ENCODE measurements around the gene TBCCD1.
"Not testable (repeated sequence)": the region's sequence is repeated elsewhere in the genome, so short reads cannot be mapped to it uniquely, and the experiment has no call there.

Gene TBCCD1

GRCh38 chr3:186598108-186598784 lies 31.1 kb upstream of the TBCCD1 start:
- no peak overlapping the region for H3K4me3 ChIP-seq (ENCODE audit: low read depth, low read length)

DNA sequence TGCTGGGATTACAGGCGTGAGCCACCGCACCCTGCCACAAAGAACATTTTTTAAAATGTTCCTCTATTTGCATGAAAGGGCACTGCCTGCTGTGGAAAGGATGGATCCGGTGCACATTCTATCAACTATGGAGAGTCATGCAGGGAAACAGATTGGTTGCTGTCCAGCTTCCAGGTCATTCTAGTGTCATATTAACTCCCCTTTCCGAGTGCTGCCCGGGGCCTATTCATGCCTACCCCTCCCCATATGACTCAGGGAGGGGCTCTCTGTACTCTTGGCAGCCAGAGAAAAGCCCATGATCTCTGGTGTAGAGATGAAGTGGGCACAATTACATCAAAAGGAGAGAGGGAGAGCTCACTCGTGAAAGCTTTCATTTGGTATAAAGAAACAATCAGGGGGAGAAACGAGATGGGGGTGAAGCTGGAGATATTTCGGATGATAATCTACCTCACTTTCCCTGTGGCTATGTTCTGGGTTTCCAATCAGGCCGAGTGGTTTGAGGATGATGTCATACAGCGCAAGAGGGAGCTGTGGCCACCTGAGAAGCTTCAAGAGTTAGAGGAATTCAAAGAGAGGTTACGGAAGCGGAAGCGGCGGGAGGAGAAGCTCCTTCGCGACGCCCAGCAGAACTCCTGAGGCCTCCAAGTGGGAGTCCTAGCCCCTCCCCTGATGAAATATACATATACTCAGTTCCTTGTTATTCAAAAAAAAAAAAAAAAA lies 29.6 kb upstream of the TBCCD1 start:
- H3K4me3 ChIP-seq (ENCODE audit: low read depth, low read length): no peak overlapping the region

- H3K4me3 ChIP-seq (ENCODE audit: low read depth, low read length): no peak overlapping the region
Measured at GRCh38 chr3:186594591-186595113, 27.5 kb upstream of the TBCCD1 start.

GRCh38 chr3:186593862-186594261 lies 26.7 kb upstream of the TBCCD1 start:
- H3K4me3 ChIP-seq (ENCODE audit: low read depth, low read length): no peak overlapping the region

DNA sequence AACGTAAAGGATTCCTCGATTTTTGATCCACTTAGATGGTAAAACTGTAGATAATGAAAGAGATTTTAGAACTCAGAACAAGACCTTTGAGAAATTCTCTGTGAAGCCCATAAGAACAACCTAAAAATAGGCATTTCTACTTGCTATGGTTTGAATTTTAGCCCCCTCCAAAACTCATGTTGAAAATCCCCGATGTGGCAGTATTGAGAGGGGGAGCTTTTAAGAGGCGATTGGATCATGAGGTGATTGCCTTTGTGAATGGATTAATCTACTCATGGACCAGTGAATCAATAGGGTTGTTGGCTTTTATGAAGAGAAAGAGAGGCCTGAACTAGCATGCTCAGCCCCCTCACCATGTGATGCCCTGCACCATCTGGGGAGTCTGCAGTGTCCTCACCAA lies 25.5 kb upstream of the TBCCD1 start:
- H3K4me3 ChIP-seq (ENCODE audit: low read depth, low read length): no peak overlapping the region

- no peak overlapping the region for H3K4me3 ChIP-seq (ENCODE audit: low read depth, low read length)
Measured at GRCh38 chr3:186590580-186591295, 23.6 kb upstream of the TBCCD1 start.

DNA sequence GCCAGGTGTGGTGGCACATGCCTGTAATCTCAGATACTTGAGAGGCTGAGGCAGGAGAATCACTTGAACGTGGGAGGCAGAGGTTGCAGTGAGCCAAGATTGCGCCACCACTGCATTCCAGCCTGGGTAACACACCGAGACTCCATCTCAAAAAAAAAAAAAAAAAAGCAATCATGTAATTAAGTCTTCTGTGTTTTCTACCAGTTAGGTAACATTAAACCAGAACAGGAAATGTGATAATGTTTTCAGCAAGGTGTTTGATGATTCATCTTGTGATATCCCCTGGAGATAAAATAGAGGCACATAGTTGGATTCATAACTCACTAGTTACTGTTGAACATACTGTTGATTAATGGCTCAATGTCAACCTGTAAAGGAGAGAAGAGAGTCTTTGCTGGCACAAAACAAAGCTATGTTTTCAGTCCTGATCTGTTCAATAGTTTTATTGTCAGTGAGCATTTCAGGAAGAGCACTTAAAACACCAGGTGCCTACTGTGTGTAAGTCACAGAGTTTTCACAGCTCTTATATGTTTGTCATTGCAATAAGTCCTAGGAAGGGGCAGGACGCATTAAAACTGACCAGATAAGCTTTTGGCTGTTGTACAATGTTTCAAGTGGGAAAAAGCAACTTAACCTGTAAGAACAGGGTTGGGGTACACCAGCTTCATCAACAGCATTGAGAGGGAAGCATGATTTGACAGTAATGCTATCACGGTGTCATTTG lies 22.9 kb upstream of the TBCCD1 start:
- H3K4me3 ChIP-seq (ENCODE audit: low read depth, low read length): no peak overlapping the region

GRCh38 chr3:186589121-186589520 lies 22.0 kb upstream of the TBCCD1 start:
- no peak overlapping the region for H3K4me3 ChIP-seq (ENCODE audit: low read depth, low read length)

- no peak overlapping the region for H3K4me3 ChIP-seq (ENCODE audit: low read depth, low read length)
Measured at GRCh38 chr3:186588632-186589031, 21.5 kb upstream of the TBCCD1 start.

GRCh38 chr3:186587183-186587582 lies 20.0 kb upstream of the TBCCD1 start:
- H3K4me3 ChIP-seq (ENCODE audit: low read depth, low read length): no peak overlapping the region

DNA sequence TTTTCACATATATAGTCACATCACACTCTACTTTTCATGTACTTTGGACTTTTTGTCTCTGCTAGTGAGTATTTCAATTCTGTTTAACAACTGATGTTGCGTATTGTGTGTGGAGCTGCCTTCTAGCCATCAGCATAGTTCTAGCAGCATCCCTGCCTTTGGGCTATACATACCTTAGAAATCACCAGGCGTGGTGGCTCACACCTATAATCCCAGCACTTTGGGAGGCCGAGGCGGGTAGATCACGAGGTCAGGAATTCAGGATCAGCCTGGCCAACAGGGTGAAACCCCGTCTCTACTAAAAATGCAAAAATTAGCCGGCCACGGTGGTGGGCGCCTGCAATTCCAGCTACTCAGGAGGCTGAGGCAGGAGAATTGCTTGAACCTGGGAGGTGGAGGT lies 19.1 kb upstream of the TBCCD1 start:
- H3K4me3 ChIP-seq (ENCODE audit: low read depth, low read length): not testable (repeated sequence)

DNA sequence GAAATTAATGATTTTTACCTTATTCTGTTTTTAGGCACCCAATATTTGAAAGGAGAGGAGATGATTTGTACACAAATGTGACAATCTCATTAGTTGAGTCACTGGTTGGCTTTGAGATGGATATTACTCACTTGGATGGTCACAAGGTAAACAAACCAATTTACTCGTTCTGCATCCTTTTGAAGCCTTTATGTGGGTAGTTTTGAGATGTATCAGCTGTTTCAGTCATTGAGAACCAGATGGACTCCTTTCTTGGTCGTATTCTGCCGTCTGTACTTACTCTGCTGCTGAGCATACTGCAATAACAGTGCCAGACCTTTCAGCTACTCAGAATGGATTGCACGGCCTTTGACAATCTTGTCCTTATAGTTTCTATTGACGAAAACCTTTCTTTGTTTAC lies 16.7 kb upstream of the TBCCD1 start:
- no peak overlapping the region for H3K4me3 ChIP-seq (ENCODE audit: low read depth, low read length)

DNA sequence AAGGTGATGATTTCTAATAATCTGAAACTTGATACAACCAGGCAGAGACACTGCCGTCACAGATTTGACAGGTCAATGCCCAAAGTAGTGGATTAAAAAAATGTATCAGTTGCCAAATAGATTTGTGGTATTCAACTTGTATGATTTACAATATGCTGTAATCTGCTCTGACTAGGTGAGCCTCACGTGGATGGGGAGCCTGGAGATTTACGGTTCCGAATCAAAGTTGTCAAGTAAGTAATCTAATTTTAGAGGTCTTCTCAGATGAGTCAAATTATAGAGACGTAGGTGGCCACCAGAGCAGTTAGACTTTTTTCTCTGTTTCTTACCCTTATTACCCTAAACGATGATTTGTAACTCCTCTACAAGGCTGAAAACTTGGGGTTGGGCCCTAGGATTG lies 15.4 kb upstream of the TBCCD1 start:
- H3K4me3 ChIP-seq (ENCODE audit: low read depth, low read length): no peak overlapping the region

GRCh38 chr3:186580785-186581184 lies 13.6 kb upstream of the TBCCD1 start:
- no peak overlapping the region for H3K4me3 ChIP-seq (ENCODE audit: low read depth, low read length)

DNA sequence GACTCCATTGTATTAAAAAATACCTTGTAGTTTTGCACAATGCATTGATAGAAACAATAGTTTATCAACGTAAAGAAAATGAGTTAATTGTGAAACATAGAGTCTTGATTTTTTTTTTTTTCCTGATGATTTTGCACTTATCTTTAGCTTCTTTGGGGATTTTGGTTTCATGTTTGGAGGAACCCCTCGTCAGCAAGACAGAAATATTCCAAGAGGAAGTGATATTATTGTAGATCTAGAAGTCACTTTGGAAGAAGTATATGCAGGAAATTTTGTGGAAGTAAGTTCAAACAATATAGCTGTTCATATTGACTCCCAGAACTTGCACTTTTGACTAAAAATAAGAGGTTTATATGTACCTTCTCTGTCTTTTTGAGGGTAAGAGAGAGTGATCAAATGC lies 10.4 kb upstream of the TBCCD1 start:
- no peak overlapping the region for H3K4me3 ChIP-seq (ENCODE audit: low read depth, low read length)

GRCh38 chr3:186571644-186572013 lies 4.5 kb upstream of the TBCCD1 start:
- H3K4me3 ChIP-seq (ENCODE audit: low read depth, low read length): peak overlapping the region; percentile 75

GRCh38 chr3:186570941-186571643 lies 4.0 kb upstream of the TBCCD1 start:
- H3K4me3 ChIP-seq (ENCODE audit: low read depth, low read length): peak overlapping the region; percentile 75

DNA sequence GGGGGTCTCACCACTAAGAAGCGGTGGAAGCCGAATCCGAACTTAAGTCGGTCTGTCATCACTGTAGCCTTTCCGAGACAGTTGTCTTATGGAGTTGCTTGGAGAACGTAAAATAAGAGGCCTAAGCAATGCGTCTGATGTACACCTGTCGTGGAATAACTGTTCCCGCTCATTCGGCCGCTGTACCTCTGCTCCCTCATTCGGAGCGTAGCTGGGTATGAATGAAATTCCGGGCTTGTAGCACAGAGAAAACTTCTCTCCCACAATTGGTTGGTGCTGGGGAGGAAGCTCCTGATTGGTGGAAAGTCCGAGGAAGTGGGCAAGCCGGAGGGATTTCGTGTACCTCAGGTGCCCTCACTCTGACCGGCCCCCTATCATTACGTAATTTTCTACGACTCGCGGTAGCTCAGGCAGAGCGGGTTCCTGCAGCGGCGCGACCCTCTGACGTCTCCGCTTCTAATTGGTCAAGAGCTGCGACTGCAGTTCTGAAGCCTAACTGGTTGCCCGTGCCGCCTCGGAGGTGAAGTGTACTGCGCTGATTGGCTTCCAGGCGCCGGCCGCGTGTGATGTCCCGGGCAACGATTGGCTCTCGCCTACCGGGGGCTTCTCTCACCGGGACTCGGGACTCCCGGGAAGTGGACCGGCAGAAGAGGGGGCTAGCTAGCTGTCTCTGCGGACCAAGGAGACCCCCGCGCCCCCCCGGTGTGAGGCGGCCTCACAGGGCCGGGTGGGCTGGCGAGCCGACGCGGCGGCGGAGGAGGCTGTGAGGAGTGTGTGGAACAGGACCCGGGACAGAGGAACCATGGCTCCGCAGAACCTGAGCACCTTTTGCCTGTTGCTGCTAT lies 3.2 kb upstream of the TBCCD1 start, which contains the start of gene DNAJB11:
Gene DNAJB11, plus strand, starts transcription at position 625 of the 845 bp plus-strand sequence. Its CDS starts 178 bp downstream, at position 803.
- peak within 1 kb of the TSS; percentile 75 for H3K4me3 ChIP-seq (ENCODE audit: low read depth, low read length)

- peak overlapping the region; percentile 75 for H3K4me3 ChIP-seq (ENCODE audit: low read depth, low read length)
Measured at GRCh38 chr3:186569779-186570095, 2.6 kb upstream of the TBCCD1 start.

GRCh38 chr3:186569361-186569760 lies 2.2 kb upstream of the TBCCD1 start:
- peak overlapping the region; percentile 75 for H3K4me3 ChIP-seq (ENCODE audit: low read depth, low read length)
